KMS-11 (cell line): ENCODE measurements around the gene PTPRQ.
"Not testable (repeated sequence)": the region's sequence is repeated elsewhere in the genome, so short reads cannot be mapped to it uniquely, and the experiment has no call there.

Experiments used
- H2AFZ ChIP-seq: fragments of 200-600 bp; sonication (generic); 2 replicates; pipeline ENCODE4 v1.6.1; 2016; ENCODE audit warnings: antibody characterized with exemption, mixed run types, low read depth
- H3K27ac ChIP-seq: fragments of 200-600 bp; sonication (generic); 2 replicates; pipeline ENCODE4 v1.6.1; 2016; ENCODE audit warnings: mild to moderate bottlenecking, mixed run types
- H3K27me3 ChIP-seq: fragments of 200-600 bp; sonication (generic); 2 replicates; pipeline ENCODE4 v1.6.1; 2017; ENCODE audit warnings: mild to moderate bottlenecking, low read depth, mixed run types, moderate library complexity; ENCODE audit not compliant: insufficient read depth
- H3K36me3 ChIP-seq: fragments of 200-600 bp; sonication (generic); 2 replicates; pipeline ENCODE4 v1.6.1; 2017; ENCODE audit warnings: mild to moderate bottlenecking, mixed run types; ENCODE audit not compliant: insufficient read depth
- H3K4me1 ChIP-seq: fragments of 200-600 bp; sonication (generic); 2 replicates; pipeline ENCODE4 v1.6.1; 2016; ENCODE audit warnings: mild to moderate bottlenecking, low read depth, mixed run types; ENCODE audit not compliant: poor library complexity, severe bottlenecking
- H3K4me2 ChIP-seq: fragments of 200-600 bp; sonication (generic); 2 replicates; pipeline ENCODE4 v1.7.0; 2016; ENCODE audit warnings: mild to moderate bottlenecking, mixed run types
- H3K4me3 ChIP-seq: fragments of 200-600 bp; sonication (generic); IDR thresholded peaks from 2 replicates; pipeline ENCODE4 v1.6.1; 2017; ENCODE audit warnings: low read depth, low read length, mixed read lengths; ENCODE audit not compliant: insufficient read depth
- H3K79me2 ChIP-seq: fragments of 200-600 bp; sonication (generic); 2 replicates; pipeline ENCODE4 v1.6.1; 2016; ENCODE audit warnings: low read depth, mixed run types; ENCODE audit not compliant: insufficient read depth
- H3K9ac ChIP-seq: fragments of 200-600 bp; sonication (generic); 2 replicates; pipeline ENCODE4 v1.6.1; 2016; ENCODE audit warnings: mild to moderate bottlenecking, mixed run types
- H4K20me1 ChIP-seq: fragments of 200-600 bp; sonication (generic); 2 replicates; pipeline ENCODE4 v1.6.1; 2016; ENCODE audit warnings: mild to moderate bottlenecking, mixed run types; ENCODE audit not compliant: insufficient read depth
- CTCF ChIP-seq: fragments of 200-600 bp; sonication (generic); conservative IDR thresholded peaks from 2 replicates; pipeline ENCODE4 v1.6.1; 2017; ENCODE audit warnings: low read depth, mild to moderate bottlenecking, antibody characterized with exemption, low read length, moderate library complexity, mixed read lengths

Gene PTPRQ

GRCh38 chr12:80472911-80473500 lies 29.0 kb downstream of the PTPRQ start:
- Histone ChIP-seq H3K27me3 (no peaks in the 10 kb centered on the region), H4K20me1 (no peaks in the 10 kb centered on the region), H3K4me2 (no peak overlapping the region), H3K79me2 (no peaks in the 10 kb centered on the region), H3K36me3 (no peaks in the 10 kb centered on the region), H3K9ac (no peak overlapping the region), H3K4me3 (no peak overlapping the region), H3K27ac (no peak overlapping the region), H2AFZ (no peak overlapping the region), H3K4me1 (no peaks in the 10 kb centered on the region)
- TF ChIP-seq CTCF = peak; percentile 88

GRCh38 chr12:80477521-80478145 lies 33.6 kb downstream of the PTPRQ start:
- not testable (repeated sequence) for H3K27ac ChIP-seq, H2AFZ ChIP-seq, H3K4me3 ChIP-seq, H3K9ac ChIP-seq, H3K36me3 ChIP-seq, H3K79me2 ChIP-seq, H3K4me1 ChIP-seq, H3K27me3 ChIP-seq, H4K20me1 ChIP-seq, H3K4me2 ChIP-seq

- no peak overlapping the region for H3K4me2 ChIP-seq
- no peaks in the 10 kb centered on the region for H3K79me2 ChIP-seq
- H3K9ac ChIP-seq = no peak overlapping the region; the same call in 1 of the 2 replicates
- no peak overlapping the region for H3K27ac ChIP-seq
- H3K4me3 ChIP-seq = no peak overlapping the region
- TF ChIP-seq CTCF = no peak
- no peaks in the 10 kb centered on the region for H3K4me1 ChIP-seq
- no peaks in the 10 kb centered on the region for H4K20me1 ChIP-seq
- H3K36me3 ChIP-seq = no peaks in the 10 kb centered on the region
- no peak overlapping the region for H2AFZ ChIP-seq
- no peaks in the 10 kb centered on the region for H3K27me3 ChIP-seq
Observed at GRCh38 chr12:80484746-80485145, 40.7 kb downstream of the PTPRQ start.

- Histone ChIP-seq H3K79me2 (no peaks in the 10 kb centered on the region), H3K4me1 (no peaks in the 10 kb centered on the region), H4K20me1 (no peaks in the 10 kb centered on the region), H3K27me3 (no peaks in the 10 kb centered on the region), H2AFZ (no peak overlapping the region), H3K36me3 (no peaks in the 10 kb centered on the region), H3K4me2 (no peak overlapping the region), H3K4me3 (no peak overlapping the region), H3K9ac (no peak overlapping the region), H3K27ac (no peak overlapping the region)
- no peak for TF ChIP-seq CTCF
Observed at GRCh38 chr12:80485222-80485987, 41.4 kb downstream of the PTPRQ start.

GRCh38 chr12:80490329-80490728 lies 46.3 kb downstream of the PTPRQ start:
- H3K36me3 ChIP-seq = no peaks in the 10 kb centered on the region
- H3K4me1 ChIP-seq = no peaks in the 10 kb centered on the region
- H3K4me3 ChIP-seq = no peak overlapping the region
- H3K4me2 ChIP-seq = no peak overlapping the region
- H3K9ac ChIP-seq = no peak overlapping the region
- H2AFZ ChIP-seq = no peak overlapping the region
- H3K79me2 ChIP-seq = no peaks in the 10 kb centered on the region
- H4K20me1 ChIP-seq = no peaks in the 10 kb centered on the region
- H3K27ac ChIP-seq = no peak overlapping the region
- no peak for TF ChIP-seq CTCF
- no peaks in the 10 kb centered on the region for H3K27me3 ChIP-seq
